ENCODE data around the gene SLC22A6. TPM values are rescaled to one million over a fixed set of nuclear protein-coding genes. Genes with fewer than 3 reads are reported as not detected.
A peak's percentile ranks its signal among the peaks of the same experiment; 100 is the strongest.

The SLC22A6 gene
- total RNA-seq, 1 donor: not detected

DNA sequence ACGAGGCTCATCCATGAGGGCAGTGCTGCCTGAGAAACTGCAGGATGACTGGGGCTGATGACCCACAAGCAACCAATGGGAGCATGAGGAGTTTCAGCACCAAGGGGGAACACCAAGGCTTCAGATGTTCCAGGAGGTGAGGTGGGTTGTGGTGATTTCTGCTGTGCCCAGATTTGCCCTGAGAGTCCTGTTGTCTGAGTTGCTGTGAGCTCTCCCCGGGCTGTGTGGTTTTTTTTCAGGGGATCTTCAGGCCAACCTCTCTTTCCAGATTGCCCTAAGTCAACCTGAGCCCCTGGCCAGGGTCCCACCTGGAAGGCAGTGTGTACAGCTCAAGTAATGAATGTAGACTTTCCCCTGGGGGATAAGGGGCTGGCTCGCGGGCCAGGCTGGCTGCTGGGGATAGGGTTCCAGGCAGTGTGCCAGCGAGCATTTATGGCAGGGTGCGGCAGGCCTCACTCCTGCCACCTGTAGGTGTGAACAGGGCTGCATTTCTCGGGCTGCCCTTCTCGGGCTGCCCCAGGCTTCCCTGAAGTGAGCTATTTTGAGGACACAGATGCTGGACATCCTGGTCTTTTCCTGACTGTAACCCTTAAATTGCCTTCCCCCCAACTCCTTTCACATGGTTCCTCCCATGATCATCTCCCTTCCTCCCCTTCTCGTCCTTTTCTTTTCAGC, 9.8 kb downstream of the SLC22A6 start:
- peak; percentile 13 for DNase-seq (ENCODE audit: low read depth)
- H3K4me3 ChIP-seq (ENCODE audit: low read depth, low read length): no peak overlapping the region
- TF ChIP-seq, protein P1, sequence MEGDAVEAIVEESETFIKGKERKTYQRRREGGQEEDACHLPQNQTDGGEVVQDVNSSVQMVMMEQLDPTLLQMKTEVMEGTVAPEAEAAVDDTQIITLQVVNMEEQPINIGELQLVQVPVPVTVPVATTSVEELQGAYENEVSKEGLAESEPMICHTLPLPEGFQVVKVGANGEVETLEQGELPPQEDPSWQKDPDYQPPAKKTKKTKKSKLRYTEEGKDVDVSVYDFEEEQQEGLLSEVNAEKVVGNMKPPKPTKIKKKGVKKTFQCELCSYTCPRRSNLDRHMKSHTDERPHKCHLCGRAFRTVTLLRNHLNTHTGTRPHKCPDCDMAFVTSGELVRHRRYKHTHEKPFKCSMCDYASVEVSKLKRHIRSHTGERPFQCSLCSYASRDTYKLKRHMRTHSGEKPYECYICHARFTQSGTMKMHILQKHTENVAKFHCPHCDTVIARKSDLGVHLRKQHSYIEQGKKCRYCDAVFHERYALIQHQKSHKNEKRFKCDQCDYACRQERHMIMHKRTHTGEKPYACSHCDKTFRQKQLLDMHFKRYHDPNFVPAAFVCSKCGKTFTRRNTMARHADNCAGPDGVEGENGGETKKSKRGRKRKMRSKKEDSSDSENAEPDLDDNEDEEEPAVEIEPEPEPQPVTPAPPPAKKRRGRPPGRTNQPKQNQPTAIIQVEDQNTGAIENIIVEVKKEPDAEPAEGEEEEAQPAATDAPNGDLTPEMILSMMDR (IDR thresholded peaks at IDR 0.05; ENCODE audit: insufficient read depth, low read depth, low read length): peak; percentile 51

DNA sequence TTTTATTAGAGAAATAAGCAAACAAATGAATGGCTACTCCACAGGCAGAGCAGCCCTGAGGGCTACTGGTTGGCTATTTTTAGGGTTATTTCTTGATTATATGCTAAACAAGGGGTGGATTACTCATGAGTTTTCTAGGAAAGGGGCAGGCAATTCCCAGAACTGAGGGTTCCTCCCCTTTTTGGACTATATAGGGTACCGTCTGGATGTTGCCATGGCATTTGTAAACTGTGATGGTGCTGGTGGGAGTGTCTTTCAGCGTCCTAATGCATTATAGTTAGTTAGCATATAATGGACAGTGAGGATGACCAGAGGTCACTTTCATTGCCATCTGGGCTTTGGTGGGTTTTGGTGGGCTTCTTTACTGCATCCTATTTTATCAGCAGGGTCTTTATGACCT, 19.2 kb downstream of the SLC22A6 start:
- TF ChIP-seq, protein P1 (IDR thresholded peaks at IDR 0.05; ENCODE audit: insufficient read depth, low read depth, low read length): no peak
- no peak for DNase-seq (ENCODE audit: low read depth)

DNA sequence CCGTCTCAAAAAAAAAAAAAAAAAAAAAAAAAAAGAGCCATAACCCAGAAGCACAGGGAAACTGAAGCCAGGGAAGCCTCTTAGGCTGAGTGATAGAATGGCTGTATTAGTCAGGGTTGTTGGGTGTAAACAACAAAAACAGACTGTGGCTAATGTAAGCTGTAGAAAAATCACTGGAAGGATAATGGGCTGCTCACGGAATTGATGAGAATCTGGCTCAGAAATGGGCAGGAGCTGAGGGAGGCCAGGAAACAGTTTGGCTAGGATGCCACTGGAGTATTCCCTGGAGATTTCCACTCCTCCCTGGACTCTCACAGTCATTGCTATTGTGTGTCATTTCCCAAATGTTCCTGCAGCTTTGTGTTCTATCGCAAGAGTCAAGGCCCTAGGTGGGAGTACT, 22.4 kb downstream of the SLC22A6 start:
- no peak for DNase-seq (ENCODE audit: low read depth)
- TF ChIP-seq, protein P1 (IDR thresholded peaks at IDR 0.05; ENCODE audit: insufficient read depth, low read depth, low read length): no peak
- H3K4me3 ChIP-seq (ENCODE audit: low read depth, low read length): no peak overlapping the region

More for the DNA sequence above, 19.2 kb downstream of the SLC22A6 start:
- H3K4me3 ChIP-seq (ENCODE audit: low read depth, low read length): no peak overlapping the region

DNA sequence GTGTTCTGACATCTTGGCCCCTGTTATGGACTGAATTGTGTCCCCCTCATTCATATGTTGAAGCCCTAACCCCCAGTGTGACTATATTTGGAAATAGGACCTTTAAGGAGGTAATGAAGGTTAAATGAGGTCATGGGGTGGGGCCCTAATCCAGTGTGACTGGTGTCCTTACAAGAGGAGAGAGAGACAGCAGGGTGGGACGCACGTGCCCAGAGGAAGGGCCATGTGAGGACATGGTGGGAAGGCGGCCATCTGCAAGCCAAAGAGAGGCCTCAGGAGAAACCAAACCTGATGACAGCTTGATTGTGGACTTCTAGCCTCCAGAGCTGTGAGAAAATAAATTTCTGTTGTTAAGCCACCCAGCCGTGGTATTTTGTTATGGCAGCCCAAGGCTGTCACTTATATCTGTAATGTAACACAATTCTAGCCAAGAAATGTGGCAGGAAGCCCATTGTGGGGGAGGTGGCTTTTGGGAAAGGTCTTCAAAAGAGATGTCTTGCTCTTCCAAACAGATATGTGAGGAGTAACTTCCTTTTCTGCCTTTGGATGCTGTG, 23.7 kb downstream of the SLC22A6 start:
- TF ChIP-seq, protein P1 (IDR thresholded peaks at IDR 0.05; ENCODE audit: insufficient read depth, low read depth, low read length): no peak
- no peak overlapping the region for H3K4me3 ChIP-seq (ENCODE audit: low read depth, low read length)
- DNase-seq (ENCODE audit: low read depth): no peak

DNA sequence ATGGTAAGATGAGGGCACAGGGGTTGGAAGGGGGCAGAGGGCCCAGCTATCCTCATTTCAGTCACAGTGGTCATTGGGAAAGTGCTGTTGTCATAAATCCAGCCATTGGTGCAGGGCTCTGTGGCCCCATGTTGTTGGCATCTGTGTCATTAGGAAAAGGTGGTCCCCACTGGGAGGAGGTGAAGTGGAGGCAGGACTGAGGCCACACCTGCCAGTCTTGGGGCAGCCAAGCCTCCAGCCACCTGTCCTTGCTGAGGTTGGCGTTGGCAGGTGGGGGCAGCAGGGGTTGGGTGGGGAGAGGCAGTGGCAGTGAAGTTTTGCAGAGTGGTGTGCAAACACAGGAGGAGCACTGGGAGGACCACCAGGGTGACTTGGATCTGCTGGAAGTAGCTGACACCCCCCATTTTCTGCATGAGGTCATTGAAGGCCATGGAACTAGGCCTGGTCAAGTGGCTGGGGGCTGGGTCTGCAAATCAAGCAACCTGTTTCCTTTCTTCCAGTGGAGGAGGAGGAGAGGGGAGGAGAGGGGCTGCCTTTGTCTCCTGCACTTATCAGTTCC, 25.3 kb downstream of the SLC22A6 start:
- TF ChIP-seq, protein P1 (IDR thresholded peaks at IDR 0.05; ENCODE audit: insufficient read depth, low read depth, low read length): no peak
- no peak overlapping the region for H3K4me3 ChIP-seq (ENCODE audit: low read depth, low read length)
- DNase-seq (ENCODE audit: low read depth): no peak

DNA sequence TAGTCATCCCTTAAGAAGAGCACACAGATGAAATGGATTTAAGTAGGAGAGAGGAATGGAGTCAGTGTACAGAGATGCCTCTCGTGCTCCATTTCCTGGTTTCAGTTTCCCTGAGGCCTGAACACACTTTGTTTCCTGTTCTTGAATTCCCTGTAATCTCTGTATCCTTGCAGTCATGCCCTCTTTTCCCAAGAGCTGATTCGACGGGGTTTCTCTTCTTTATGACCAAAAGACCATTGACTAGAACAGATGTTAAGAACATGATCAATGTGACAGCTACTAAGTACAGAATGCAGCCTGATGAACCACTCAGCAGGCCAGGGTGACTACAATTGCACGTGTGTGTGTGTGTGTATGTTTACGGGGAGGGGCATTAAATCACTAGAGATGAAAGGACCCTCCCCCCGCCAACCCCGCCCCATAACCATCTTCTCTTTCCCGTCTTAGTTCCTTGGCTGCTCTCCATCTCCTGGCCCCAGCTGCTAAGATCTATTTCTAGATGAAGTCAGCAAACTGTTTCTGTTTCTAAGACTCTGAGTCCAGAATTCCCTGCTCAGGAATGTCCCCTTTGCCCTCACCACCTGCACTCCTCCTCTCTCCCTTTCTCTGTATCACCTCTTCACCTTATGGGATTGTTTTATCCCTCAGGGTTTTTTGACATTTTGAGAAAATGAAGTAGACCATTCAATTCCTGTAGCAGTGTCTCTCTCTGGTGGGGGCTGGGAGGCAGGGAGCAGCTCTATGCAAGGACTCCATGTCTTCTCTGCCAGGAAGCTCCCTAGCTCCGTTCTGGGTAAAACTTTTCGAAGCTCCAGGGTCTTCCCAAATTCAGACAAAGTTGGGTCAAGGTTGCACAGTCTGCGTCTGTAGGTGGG, 26.0 kb downstream of the SLC22A6 start:
- TF ChIP-seq, protein P1 (IDR thresholded peaks at IDR 0.05; ENCODE audit: insufficient read depth, low read depth, low read length): no peak
- DNase-seq (ENCODE audit: low read depth): peak; percentile 61
- H3K4me3 ChIP-seq (ENCODE audit: low read depth, low read length): no peak overlapping the region

Measured in fibroblast of villous mesenchyme (primary cell).